IPS DF 6.9 (cell line): Measurements from ENCODE around the gene SETBP1.

Experiments
- DNase-seq: peaks from one replicate; pipeline ENCODE4 v3.0.0-alpha.2; 2013; ENCODE audit warnings: low read depth, low spot score
- H3K27ac ChIP-seq: one replicate; pipeline ENCODE4 v1.5.1; 2013; ENCODE audit warnings: low read length, control low read depth
- H3K27me3 ChIP-seq: 2 replicates; pipeline ENCODE4 v1.6.1; 2013; ENCODE audit warnings: mild to moderate bottlenecking, low read length; ENCODE audit not compliant: control insufficient read depth, insufficient read depth
- H3K36me3 ChIP-seq: 2 replicates; pipeline ENCODE4 v1.6.1; 2013; ENCODE audit warnings: low read length; ENCODE audit not compliant: control insufficient read depth, insufficient read depth
- H3K4me1 ChIP-seq: 2 replicates; pipeline ENCODE4 v1.6.1; 2013; ENCODE audit warnings: low read length; ENCODE audit not compliant: control insufficient read depth, insufficient read depth
- H3K4me3 ChIP-seq: 2 replicates; pipeline ENCODE4 v1.5.1; 2013; ENCODE audit warnings: mild to moderate bottlenecking, low read length
- H3K9me3 ChIP-seq: 2 replicates; pipeline ENCODE4 v1.6.1; 2013; ENCODE audit warnings: low read length, inconsistent platforms; ENCODE audit not compliant: control insufficient read depth, insufficient read depth
- WGBS: extraction: QIAGEN DNeasy Blood & Tissue Kit; methylation state at CpG from one replicate; pipeline ENCODE4 v1.1.7; 2013; ENCODE audit warnings: mixed read lengths, missing lambda C conversion rate; ENCODE audit not compliant: insufficient read length, insufficient coverage; 5-methylcytosine and 5-hydroxymethylcytosine counted together

Gene SETBP1

GRCh38 chr18:44741511-44741910 is 60.8 kb downstream of the SETBP1 start:
- DNase-seq = no peak
- H3K27ac ChIP-seq = no peak overlapping the region
- no peak overlapping the region for H3K4me3 ChIP-seq
- no CpG with 5 or more reads among the region's 5 CpGs for WGBS
- H3K27me3 ChIP-seq = no peaks in the 10 kb centered on the region
- H3K4me1 ChIP-seq = peaks cover 6% of the 10 kb centered on the region
- H3K36me3 ChIP-seq = no peaks in the 10 kb centered on the region
- no peaks in the 10 kb centered on the region for H3K9me3 ChIP-seq

DNA sequence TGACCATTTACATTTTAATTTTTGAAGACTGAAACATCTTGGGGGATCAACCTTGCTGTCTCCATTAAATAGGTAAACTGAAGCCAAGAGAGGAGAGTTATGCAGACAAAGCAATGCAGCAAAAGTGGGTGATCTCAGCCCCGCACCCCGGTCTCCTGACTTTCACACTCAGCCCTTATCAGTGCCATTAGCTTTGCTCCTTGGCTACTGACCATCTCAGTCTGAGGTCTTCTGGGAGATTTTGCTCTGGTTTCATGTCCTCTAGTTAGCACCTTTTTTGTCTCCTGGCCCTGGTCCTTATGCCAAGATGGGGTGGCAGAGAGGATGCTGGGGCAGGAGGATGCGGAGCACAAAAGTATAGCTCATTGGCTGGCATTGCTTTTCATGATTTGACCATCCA is 61.4 kb downstream of the SETBP1 start:
- WGBS = no CpG with 5 or more reads among the region's 3 CpGs
- no peak for DNase-seq
- H3K27ac ChIP-seq = no peak overlapping the region
- H3K36me3 ChIP-seq = no peaks in the 10 kb centered on the region
- no peaks in the 10 kb centered on the region for H3K27me3 ChIP-seq
- no peaks in the 10 kb centered on the region for H3K9me3 ChIP-seq
- H3K4me1 ChIP-seq = peaks cover 6% of the 10 kb centered on the region
- H3K4me3 ChIP-seq = no peak overlapping the region

DNA sequence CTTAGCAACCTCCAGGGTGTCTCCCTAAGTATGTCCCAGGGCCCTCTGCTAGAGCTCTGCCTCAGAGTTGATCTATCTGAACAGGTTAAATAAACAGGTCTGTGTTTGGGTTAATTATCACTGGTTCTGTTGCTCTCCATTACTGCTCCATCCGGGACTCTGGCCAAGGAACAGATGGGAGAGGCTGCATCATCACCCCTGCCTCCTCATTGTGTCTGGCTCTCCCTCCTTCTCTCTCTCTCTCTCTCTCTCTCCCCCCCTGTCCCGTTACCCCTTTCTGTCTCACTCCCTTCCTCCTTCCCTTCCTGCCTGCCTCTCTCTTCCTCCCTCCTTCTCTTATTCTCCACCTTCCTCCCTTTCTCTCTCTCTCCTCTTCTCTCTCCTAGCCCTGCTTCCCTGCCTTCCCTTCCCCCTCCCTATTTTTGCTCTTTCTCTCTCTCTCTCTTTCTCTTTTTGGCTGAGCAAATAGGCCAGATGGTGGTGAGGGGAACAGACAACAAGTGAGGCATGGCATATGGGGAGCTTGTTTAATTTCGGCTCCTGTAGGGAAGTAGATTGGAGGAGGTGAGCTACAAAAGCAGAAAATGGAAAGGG is 62.1 kb downstream of the SETBP1 start:
- H3K27me3 ChIP-seq = no peaks in the 10 kb centered on the region
- H3K36me3 ChIP-seq = no peaks in the 10 kb centered on the region
- peaks cover 6% of the 10 kb centered on the region for H3K4me1 ChIP-seq
- no peak overlapping the region for H3K4me3 ChIP-seq
- H3K9me3 ChIP-seq = no peaks in the 10 kb centered on the region
- DNase-seq = no peak
- no CpG with 5 or more reads among the region's 3 CpGs for WGBS
- H3K27ac ChIP-seq = no peak overlapping the region

- Histone ChIP-seq H3K9me3 (no peaks in the 10 kb centered on the region), H3K4me3 (no peak overlapping the region), H3K27me3 (no peaks in the 10 kb centered on the region), H3K4me1 (peaks cover 6% of the 10 kb centered on the region), H3K27ac (no peak overlapping the region), H3K36me3 (no peaks in the 10 kb centered on the region)
- no CpG with 5 or more reads among the region's 2 CpGs for WGBS
- DNase-seq = no peak
Observed at GRCh38 chr18:44743631-44744030, 62.9 kb downstream of the SETBP1 start.

GRCh38 chr18:44744161-44745121 is 63.8 kb downstream of the SETBP1 start:
- Histone ChIP-seq H3K4me3 (peak overlapping the region; percentile 17; the same call in 1 of the 2 replicates), H3K4me1 (peaks cover 6% of the 10 kb centered on the region), H3K27ac (no peak overlapping the region), H3K36me3 (no peaks in the 10 kb centered on the region), H3K27me3 (no peaks in the 10 kb centered on the region), H3K9me3 (no peaks in the 10 kb centered on the region)
- DNase-seq = no peak
- WGBS = no CpG with 5 or more reads among the region's 50 CpGs

DNA sequence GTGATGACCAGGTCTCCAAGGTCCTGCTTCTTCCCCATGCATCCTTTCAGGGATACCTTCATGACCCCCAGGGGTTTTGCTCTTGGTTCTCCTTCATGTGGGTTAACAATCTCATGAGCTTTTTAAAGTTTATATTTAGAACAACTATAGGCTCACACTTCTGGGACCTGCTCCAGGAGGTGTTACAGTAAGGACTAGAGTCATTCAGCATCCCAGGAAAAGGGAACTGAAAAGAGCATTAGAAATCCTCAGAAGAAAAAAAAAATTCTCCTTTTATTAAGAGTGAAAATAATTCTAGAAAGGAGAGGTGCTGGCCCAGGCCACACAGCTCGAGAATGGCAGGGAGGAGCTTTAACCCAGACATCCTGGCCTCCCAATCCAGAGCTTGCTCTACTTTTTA is 66.5 kb downstream of the SETBP1 start:
- no peak overlapping the region for H3K4me3 ChIP-seq
- no peaks in the 10 kb centered on the region for H3K36me3 ChIP-seq
- no peak for DNase-seq
- no peak overlapping the region for H3K27ac ChIP-seq
- H3K27me3 ChIP-seq = no peaks in the 10 kb centered on the region
- no peaks in the 10 kb centered on the region for H3K9me3 ChIP-seq
- WGBS = no CpG with 5 or more reads among the region's 1 CpG
- peaks cover 6% of the 10 kb centered on the region for H3K4me1 ChIP-seq

DNA sequence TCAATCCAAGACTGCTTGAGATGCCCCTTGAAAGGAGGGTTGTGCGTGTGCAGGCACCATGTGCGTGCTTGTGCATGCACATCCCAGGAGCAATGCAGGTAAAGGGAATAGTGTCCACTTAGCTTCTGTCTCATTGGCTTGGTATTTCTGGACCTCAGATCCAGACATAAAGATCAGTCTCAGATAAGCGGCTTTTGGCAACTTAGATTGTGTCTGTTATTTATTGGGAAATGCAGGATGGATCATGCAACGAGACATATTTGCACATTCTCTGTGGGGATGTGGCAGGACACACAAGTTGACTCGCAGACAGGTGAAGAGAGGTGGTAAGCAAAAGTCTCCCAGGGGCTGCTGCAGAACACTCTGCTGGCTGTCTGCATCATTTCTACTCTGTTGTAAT is 67.9 kb downstream of the SETBP1 start:
- DNase-seq = no peak
- Histone ChIP-seq H3K4me3 (no peak overlapping the region), H3K9me3 (no peaks in the 10 kb centered on the region), H3K36me3 (no peaks in the 10 kb centered on the region), H3K27me3 (no peaks in the 10 kb centered on the region), H3K4me1 (peaks cover 6% of the 10 kb centered on the region), H3K27ac (no peak overlapping the region)
- no CpG with 5 or more reads among the region's 5 CpGs for WGBS

GRCh38 chr18:44750774-44751173 is 70.1 kb downstream of the SETBP1 start:
- Histone ChIP-seq H3K9me3 (no peaks in the 10 kb centered on the region), H3K36me3 (no peaks in the 10 kb centered on the region), H3K4me1 (no peaks in the 10 kb centered on the region), H3K4me3 (no peak overlapping the region), H3K27ac (no peak overlapping the region), H3K27me3 (0 out of 2 replicates have a peak, but pooled peaks cover 1% of the 10 kb centered on the region)
- no CpG with 5 or more reads among the region's 1 CpG for WGBS
- DNase-seq = no peak

GRCh38 chr18:44754567-44754966 is 73.9 kb downstream of the SETBP1 start:
- no peak overlapping the region for H3K27ac ChIP-seq
- H3K4me3 ChIP-seq = no peak overlapping the region
- H3K27me3 ChIP-seq = peaks cover 1% of the 10 kb centered on the region; the same call in 1 of the 2 replicates
- no peak for DNase-seq
- H3K36me3 ChIP-seq = no peaks in the 10 kb centered on the region
- no CpG with 5 or more reads among the region's 2 CpGs for WGBS
- no peaks in the 10 kb centered on the region for H3K9me3 ChIP-seq
- H3K4me1 ChIP-seq = peaks cover 1% of the 10 kb centered on the region; the same call in 1 of the 2 replicates

GRCh38 chr18:44758861-44759631 is 78.4 kb downstream of the SETBP1 start:
- Histone ChIP-seq H3K4me1 (peaks cover 1% of the 10 kb centered on the region; the same call in 1 of the 2 replicates), H3K36me3 (no peaks in the 10 kb centered on the region), H3K4me3 (no peak overlapping the region), H3K27me3 (no peaks in the 10 kb centered on the region; the same call in 1 of the 2 replicates), H3K9me3 (no peaks in the 10 kb centered on the region), H3K27ac (no peak overlapping the region)
- no CpG with 5 or more reads among the region's 12 CpGs for WGBS
- no peak for DNase-seq
